Erythroblast (primary cell): ENCODE results near the gene FAM153A.
"Not testable (repeated sequence)": the region's sequence is repeated elsewhere in the genome, so short reads cannot be mapped to it uniquely, and the experiment has no call there.

ENCODE experiments used
- GATA1 ChIP-seq: IDR thresholded peaks from 2 replicates; pipeline ENCODE4 v1.6.1; 2011; ENCODE audit warnings: low read depth, mild to moderate bottlenecking, control low read depth, low read length, moderate library complexity
- POLR2A ChIP-seq: IDR thresholded peaks from 2 replicates; pipeline ENCODE4 v1.6.1; 2011; ENCODE audit warnings: mild to moderate bottlenecking, low read length

GRCh38 chr5:177692969-177693368 lies 89.7 kb downstream of the FAM153A start:
- not testable (repeated sequence) for TF ChIP-seq POLR2A, GATA1
